Measurements from ENCODE around the gene MYL3. TPM values are rescaled to one million over a fixed set of nuclear protein-coding genes. Genes with fewer than 3 reads are reported as not detected.

MYL3 gene
- total RNA-seq, 1 donor from 2014 or later: 3.3 TPM

GRCh38 chr3:46869440-46869839 is 6.2 kb upstream of the MYL3 start:
- DNase-seq (ENCODE audit: low spot score) (no peak), ATAC-seq (no peak)
- intact Hi-C loops (cut with DNase I): no loop called here

- ATAC-seq (no peak), DNase-seq (ENCODE audit: low spot score) (no peak)
- intact Hi-C loops (cut with DNase I): no loop called here
Measured at GRCh38 chr3:46868948-46869347, 5.7 kb upstream of the MYL3 start.

GRCh38 chr3:46868287-46868686 is 5.0 kb upstream of the MYL3 start:
- ATAC-seq (no peak), DNase-seq (ENCODE audit: low spot score) (no peak)
- intact Hi-C loops (cut with DNase I): no loop called here

- intact Hi-C loops (cut with DNase I): no loop called here
- peak; percentile 94 for ATAC-seq
- DNase-seq (ENCODE audit: low spot score): peak; percentile 89
Measured at GRCh38 chr3:46867550-46867898, 4.3 kb upstream of the MYL3 start.

- DNase-seq (ENCODE audit: low spot score) (peak; percentile 95), ATAC-seq (peak; percentile 74)
- intact Hi-C loops (cut with DNase I): no loop called here
Measured at GRCh38 chr3:46866720-46867549, 3.7 kb upstream of the MYL3 start.

GRCh38 chr3:46866032-46866595 is 2.9 kb upstream of the MYL3 start:
- intact Hi-C loops (cut with DNase I): no loop called here
- no peak for DNase-seq (ENCODE audit: low spot score)
- ATAC-seq: no peak

- intact Hi-C loops (cut with DNase I): no loop called here
- DNase-seq (ENCODE audit: low spot score) (no peak), ATAC-seq (no peak)
Measured at GRCh38 chr3:46865546-46865945, 2.3 kb upstream of the MYL3 start.

- DNase-seq (ENCODE audit: low spot score) (no peak), ATAC-seq (peak; percentile 35)
- intact Hi-C loops (cut with DNase I): no loop called here
Measured at GRCh38 chr3:46865031-46865507, 1.8 kb upstream of the MYL3 start.

- intact Hi-C loops (cut with DNase I): no loop called here
- no peak for ATAC-seq
Measured at GRCh38 chr3:46864061-46864881, 1.0 kb upstream of the MYL3 start.

GRCh38 chr3:46862369-46863025 is 747 bp downstream of the MYL3 start:
- ATAC-seq (no peak), DNase-seq (ENCODE audit: low spot score) (peak; percentile 37)
- intact Hi-C loops (cut with DNase I): no loop called here

More at GRCh38 chr3:46864061-46864881, 1.0 kb upstream of the MYL3 start:
- DNase-seq (ENCODE audit: low spot score): no peak

GRCh38 chr3:46861605-46862368 is 1.5 kb downstream of the MYL3 start:
- peak; percentile 42 for DNase-seq (ENCODE audit: low spot score)
- intact Hi-C loops (cut with DNase I): no loop called here
- no peak for ATAC-seq

- DNase-seq (ENCODE audit: low spot score): peak; percentile 47
- intact Hi-C loops (cut with DNase I): no loop called here
- no peak for ATAC-seq
Measured at GRCh38 chr3:46860810-46861604, 2.2 kb downstream of the MYL3 start.

- DNase-seq (ENCODE audit: low spot score): peak; percentile 56
- intact Hi-C loops (cut with DNase I): no loop called here
- ATAC-seq: no peak
Measured at GRCh38 chr3:46860017-46860809, 3.0 kb downstream of the MYL3 start.

- no peak for ATAC-seq
- intact Hi-C loops (cut with DNase I): no loop called here
- DNase-seq (ENCODE audit: low spot score): peak; percentile 40
Measured at GRCh38 chr3:46859001-46859710, 4.1 kb downstream of the MYL3 start.

- no peak for DNase-seq (ENCODE audit: low spot score)
Measured at GRCh38 chr3:46858456-46858855, 4.8 kb downstream of the MYL3 start.

More at GRCh38 chr3:46858456-46858855, 4.8 kb downstream of the MYL3 start:
- no peak for ATAC-seq
- intact Hi-C loops (cut with DNase I): no loop called here
